HG03175 (cell line): Measurements from ENCODE around the gene CHN1.

Experiments used
- ATAC-seq: cut with Tn5 transposase; IDR thresholded peaks from one replicate; pipeline ENCODE4 v1.9.1; 2021; ENCODE audit warnings: mild to moderate bottlenecking, moderate library complexity; ENCODE audit not compliant: unreplicated experiment

CHN1 gene

DNA sequence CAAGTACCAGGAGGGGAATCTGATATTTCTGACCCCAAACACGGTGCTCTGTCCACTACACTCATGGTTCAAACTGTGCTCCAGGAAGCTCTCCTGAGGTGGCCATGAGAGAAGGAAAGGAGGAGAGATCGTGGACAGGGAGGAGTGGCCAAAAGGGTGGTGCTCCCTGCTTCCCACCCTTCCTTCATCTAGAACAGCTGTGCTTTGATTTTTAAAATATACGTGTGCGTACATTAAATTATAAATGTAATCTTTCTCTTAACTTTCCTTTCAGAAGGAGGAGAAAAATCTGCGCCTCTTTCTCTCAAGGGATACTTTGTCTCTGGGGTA, 232.7 kb downstream of the CHN1 start:
- no peak for ATAC-seq

DNA sequence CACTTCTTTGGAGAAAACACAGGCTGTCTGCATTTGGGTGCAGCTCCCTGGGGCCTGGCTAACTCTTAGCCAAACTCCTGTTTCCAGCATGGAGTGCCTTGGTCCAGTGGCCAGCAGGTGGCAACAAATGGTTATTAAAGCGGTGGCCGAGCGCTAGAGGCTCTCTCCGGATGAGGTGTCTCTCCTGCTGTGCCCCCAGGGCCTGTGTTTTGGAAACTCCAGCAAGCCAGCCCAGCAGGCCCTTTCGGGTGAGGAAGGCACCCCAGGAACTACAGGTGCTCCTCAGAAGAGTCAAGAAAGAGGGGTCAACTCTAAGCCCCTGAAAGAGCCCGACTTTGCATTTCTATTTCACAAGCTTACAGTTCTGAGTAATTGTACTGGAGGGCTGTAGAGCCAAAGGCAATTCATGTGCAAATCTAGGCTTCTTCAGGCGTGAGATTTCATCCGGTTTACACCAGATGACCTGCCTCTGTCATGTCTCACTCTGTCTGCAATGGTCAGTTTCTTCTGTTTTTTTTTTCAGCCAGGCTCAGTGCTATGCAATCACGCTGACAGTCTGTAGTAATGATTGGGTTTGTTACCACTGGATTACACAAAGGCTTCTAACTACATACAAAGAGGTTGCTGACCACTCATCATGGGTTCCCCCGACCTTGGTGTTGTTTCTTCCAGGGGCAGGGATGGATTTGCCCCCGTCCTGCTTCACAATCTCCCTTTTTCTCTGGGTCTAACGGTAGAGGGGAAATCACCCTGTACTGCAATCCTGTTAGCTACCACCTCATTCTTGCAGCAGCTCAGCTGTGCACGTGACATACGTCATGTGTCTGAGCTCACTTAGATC, 233.3 kb downstream of the CHN1 start:
- peak; percentile 57 for ATAC-seq

DNA sequence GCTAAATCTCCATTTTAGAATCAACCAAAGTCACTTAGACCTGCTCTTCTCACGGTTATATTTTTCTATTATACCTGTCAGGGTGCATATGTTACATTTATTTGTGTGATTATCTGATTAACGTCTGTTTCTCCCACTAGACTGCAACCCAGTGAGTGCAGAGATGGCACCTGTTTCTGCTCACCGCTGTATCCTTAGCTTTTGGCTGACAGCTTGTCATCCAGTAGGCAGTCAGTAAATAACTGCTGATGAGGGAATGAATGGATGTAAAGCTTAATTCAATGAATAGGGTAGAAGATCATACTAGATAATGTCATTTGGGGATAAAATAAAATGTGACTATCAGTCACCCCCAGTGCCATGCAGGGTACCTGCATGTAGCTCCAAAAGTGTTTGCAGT, 234.0 kb downstream of the CHN1 start:
- ATAC-seq = no peak

DNA sequence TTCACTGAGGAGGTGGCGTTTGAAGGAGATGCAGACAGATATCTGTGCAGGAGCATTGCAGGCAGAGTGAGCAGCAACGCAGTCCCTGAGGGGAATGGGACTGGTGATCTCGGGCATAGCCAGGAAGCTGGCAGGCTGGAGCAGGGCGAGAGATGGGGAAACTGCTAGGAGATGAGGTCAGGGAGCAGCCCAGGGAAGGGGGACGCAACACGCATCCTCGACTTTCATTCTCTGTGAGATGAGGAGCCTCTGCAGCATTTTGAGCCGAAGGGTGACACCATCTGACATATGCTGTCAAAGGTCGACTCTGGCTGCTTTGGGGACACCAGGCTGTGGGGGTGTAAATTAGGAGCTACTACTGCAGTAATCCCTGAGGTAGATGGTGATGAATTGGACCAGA, 236.6 kb downstream of the CHN1 start:
- no peak for ATAC-seq

DNA sequence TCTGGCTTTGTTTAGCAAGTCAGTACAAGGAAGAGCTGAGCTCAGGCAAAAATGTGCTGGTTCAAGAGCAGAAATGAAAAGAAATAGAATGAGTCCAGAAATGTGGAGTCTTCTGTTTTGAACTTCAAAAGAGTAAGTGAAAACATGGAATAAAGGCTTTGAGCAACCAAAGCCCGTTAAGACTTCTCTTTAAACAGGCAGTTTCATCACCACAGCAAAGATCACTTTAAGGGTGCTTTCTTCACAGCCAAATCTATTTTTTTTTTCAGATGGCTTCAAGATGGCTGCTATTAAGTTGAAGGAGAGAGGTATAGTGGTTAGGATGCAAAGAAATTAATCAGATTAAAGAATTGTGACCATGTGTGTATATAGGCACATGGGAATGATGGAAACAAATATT, 238.9 kb downstream of the CHN1 start:
- no peak for ATAC-seq

DNA sequence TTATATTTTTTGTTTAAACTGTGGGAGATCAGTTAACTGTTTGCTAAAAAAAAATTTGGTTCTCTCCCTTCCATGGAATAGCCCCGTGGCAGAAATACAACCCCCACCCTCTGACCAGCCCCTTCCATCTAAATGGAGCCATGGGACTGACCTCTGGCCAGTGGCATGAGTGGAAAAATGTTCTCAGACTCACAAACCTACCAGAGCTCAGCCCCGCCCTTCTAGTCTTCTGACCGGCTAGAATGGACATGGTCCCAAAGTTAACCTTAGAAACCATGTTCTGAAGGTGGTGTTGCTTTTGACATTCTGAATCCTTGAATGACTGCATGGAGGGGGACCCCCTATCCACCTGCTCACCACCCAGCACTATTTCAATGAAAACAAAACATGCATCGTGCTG, 239.6 kb downstream of the CHN1 start:
- no peak for ATAC-seq

DNA sequence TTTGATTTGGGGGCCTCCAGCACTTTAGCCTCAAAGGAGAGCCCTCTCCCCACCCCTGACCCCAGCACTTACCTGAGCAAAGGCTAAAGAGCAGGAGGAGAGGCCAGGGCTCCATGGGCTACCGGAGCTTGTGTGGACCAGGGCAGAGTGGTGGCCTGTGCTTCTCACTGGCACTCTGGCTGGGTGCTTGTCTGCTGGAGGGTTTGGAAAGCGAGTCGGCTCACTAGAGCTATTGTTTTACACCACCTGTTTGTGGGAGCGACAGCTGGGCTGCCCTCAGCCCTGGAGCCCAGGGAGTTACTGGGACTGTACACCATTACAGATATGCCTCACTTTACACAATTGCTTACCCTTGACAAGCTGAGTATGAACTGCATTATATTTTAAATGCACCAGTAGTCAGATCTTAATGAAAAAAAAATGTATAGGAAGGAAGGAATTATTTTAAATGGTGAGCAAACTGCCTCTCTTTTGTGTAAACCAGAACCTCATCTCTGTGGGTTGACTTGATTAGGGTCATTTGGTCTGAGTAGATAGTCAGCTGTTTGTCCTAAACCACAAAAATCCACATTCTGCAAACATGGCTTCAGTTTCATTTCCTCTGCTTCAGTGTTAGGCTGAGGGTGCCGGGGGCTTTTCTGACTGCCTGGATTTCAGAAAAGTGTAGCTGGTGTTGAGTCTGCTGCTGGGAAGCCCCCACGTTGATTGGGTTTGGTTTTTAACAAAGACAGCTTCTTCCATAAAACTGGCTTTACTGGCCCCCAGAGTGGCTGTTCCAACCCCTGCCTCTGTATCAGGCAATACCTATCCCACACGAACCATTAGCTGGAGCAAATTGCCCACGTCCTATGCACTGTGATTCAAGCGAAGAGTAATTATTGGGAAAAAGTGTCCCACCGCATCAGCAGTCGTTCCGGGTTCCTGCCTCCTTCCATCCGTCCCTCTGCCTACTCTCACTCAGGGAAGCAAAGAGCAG, 240.6 kb downstream of the CHN1 start, which contains the start of gene CHRNA1:
Gene CHRNA1, minus strand, starts transcription at position 193 of the 976 bp plus-strand sequence. Its CDS starts 78 bp downstream, at position 115.
- ATAC-seq = no peak

DNA sequence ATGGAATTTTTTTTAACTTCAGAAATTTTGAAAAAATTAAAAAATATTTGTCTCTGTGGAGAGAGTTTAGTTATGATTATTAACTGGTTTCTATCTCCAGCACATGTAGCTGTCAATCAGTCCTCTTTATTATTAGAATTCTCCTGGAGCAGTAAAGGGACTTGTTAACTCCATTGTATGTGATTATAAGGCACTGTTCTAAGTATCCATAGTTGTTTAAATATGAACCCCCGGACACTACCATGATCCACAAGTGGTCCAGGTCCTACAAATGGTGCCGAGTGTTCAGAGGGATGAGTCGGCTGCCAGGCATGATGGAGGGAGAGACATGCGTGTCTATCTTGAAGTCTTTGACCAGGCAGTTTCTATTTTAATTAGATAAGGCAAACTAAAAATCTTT, 241.4 kb downstream of the CHN1 start:
- no peak for ATAC-seq

DNA sequence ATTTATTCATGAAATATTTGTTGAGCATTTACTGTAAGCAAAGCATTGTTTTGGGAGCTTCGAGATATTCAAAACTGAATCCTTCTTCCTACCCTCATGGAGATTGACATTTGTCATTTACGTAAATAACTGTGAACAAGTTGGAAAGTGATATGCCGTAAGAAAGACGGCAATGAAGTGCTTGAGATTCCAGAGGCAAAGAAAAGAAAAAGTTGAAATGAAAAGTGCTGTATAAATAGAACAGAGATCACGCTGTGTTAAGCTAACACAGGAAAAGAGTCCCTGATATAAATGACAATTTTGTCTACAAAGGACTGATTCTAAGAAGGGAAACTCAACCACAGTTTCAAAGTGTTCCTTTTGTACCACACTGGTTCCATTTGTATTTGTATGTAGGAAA, 242.7 kb downstream of the CHN1 start:
- no peak for ATAC-seq

DNA sequence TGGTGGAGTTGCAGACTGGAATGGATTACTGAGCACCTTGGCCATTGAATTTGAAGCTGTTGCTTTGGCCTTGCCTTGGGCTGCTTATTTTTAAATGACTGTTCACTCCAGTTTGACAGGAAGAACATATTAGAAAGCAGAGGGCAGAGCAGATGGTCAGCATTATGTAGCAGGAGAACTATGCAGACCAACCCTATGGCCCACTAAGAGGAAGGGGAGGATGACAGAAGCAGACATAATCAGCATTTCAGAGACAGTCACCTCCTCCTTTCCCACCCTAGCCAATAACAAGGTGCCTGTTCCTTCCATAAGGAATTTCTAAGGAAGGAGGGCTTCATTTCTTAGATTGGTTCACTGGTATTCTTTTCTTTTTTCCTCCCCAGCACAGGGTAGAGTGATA, 243.3 kb downstream of the CHN1 start:
- no peak for ATAC-seq

DNA sequence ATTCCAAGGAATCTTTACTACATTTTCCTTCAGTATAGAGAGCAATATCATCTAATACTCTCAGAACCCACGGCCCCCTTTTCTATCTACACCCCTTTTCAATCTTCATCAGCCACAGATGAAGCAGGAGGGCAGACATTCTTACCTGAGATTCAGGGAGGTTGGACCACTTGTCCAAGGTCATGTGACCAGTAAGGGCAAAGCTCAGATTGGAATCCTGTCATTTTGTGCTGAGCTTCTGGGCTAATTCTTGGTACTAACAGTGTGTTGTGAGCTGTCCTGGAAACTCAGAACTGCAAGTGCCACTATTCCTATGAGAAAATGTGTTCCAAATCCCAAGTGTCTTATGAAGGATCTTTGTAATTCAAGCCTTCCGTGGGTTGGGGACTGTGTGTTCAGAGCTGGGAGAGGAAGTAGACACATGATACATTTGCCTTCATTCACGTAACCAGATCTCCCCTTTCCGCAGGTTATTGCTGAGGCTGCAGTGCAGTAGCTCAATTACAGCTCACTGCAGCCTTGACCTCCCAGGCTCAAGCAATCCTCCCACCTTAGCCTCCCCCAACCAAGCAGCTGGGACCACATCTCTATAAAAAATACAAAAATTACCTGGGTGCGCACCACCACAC, 244.2 kb downstream of the CHN1 start:
- ATAC-seq = no peak

DNA sequence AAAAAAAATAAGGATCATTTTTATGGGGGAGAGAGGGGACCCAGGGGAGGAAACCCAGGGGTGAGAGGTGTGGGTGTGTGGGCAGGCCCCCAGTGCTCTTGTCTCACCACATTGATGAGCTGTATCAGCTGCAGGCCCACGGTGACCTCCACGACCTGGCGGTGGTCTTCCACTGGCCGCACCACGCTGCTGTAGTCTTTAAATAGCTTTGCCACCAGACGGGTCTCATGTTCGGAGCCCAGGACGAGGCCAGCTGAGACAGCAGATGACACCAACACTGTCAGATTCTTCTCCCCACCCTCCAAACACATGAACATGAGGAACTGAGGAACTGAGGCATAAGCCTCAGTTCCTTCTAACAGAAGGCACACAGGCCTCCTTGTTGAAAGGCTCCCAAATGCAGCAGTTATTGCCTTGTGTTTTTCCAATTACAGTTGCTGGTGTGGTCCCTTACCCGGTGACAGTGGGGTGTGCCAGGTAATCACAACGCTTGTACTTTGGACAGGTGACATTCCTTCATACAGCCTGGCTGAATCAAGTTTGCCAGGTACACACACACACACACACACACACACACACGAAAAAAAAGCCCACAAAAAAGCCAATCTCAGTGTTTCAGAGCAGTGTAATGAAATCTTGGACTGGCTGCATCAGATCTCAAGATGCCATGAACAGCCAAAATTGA, 245.7 kb downstream of the CHN1 start:
- no peak for ATAC-seq

DNA sequence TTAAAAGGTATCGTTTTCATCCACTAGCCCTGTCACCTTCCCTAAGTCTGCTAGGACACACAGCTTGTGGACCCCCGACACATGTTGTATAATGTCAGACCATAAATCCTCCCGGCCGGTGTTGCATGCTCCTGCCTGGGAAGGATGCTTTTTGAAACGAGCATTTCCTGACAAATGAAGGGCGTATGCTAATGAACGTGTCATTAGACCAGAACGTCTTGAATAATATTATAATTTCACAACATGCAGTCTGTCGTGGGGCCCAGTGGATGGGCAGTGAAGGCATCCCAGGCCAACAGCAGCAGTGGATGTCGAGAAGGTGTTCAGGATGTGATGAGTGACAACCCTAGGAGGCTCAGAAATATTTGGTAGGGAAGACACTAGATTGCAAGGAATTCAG, 248.4 kb downstream of the CHN1 start:
- no peak for ATAC-seq

DNA sequence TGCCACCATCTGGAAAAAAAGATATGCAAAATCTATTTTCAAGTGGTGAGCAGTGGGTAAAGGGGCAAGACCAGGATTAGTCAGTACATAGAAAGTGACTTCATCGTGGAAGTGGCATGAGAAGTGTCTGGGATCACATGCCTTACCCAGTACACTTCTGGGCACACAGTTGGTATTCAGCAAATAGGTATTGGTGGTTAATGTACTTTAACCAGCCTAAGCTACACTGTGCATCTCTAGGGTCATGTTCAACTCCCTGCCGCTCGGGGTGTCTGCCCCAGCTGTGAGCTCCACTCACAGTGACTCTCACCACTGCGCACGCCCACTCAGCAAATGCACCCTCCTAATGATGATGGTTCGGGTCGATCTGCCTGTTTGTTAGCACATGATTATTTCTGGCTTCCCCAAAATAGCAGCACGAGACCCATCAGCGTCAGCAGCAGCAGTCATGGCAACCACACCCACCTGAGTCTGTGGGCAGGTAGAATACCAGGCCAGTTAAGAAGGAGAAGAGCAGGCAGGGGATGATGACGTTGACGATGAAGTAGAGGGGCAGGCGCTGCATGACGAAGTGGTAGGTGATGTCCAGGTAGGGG, 252.0 kb downstream of the CHN1 start:
- peak; percentile 21 for ATAC-seq

DNA sequence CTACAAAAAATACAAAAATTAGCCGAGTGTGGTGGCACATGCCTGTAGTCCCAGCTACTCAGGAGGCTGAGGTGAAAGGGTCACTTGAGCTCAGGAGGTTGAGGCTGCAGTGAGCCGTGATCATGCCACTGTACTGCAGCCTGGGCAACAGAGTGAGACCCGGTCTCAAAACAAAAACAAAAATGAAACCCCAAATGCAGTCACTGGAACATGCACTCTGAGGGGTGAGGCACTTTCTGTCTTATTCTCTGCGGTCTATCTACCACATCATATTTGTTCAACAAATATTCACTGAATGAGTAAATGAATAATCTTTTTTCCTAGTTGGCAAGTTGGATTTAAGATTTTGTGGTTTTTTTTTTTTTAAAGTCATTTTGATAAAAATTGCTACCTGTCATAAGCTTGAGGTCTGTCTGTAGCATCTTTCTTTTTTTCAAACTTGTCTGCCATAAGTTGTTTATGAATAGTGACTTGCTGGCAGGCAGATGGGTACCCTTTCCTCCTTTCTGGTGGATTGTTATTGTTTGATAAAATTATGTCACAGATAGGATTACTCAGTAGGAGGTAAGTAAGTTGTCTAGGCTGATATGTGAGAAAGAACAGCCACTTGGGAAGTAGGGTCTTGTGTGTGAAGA, 252.7 kb downstream of the CHN1 start:
- peak; percentile 85 for ATAC-seq

DNA sequence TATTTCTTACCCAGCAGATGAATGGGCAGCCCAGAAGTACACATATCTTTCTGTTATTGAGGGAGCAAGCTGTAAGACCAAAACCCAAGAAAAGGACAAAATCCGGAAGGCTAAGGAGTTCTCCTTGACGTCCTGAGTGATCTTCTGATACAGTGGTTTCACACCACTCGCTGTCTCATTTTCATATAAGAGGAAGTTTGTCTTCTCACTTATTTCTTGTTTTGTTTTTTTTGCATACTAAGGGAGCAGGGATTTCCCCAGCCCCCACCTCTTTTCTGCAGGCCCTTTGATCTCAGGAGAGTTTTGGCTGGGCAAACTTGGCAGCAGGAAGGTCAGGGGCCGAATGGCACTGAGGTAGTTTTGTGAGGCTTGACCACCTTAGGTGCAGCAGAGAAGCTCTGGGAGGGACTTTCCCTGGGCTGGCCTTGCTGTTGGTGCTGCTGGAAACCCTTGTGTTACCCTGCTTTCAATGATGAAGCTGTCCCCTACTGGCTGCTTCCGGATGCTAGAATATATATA, 254.2 kb downstream of the CHN1 start:
- peak; percentile 54 for ATAC-seq

DNA sequence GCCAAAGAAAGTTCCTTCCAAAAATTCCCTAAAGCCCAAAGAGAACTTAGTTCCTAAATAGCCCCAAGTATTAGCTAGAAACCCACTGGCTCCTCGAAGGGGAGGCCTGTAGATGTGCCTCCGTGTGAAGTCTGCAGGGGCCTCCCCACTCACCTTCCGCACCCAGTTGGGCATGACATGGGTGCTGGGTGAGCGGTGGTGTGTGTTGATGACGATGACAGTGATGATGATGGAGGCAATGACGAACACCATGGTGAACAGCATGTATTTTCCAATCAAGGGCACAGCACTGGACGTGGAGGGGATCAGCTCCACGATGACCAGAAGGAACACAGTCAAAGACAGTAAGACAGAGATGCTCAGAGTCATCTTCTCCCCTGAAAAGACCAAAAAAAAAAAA, 255.4 kb downstream of the CHN1 start:
- ATAC-seq = no peak

DNA sequence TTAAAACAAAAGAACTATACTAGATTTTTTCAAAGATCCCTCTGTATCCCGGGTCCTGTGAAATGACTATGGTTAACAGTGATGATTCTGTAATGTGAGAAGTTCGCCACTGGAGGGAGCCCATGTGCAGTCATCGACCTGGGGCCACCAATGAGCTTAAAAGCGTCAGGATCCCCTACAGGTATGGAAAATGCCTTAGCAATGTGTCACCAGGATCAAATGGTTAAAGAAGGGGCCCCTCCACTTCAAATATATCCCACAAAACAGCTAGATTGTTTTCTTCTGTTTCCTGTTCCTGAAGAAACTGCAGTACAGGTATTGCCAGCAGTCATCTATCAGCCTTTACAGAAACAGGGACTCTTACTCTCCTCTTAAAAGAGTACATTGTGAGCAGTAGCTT, 256.2 kb downstream of the CHN1 start:
- peak; percentile 22 for ATAC-seq
